DMS114 treated with DMSO at 0.1 percent for 48 hours (cell line): Measurements from ENCODE around the gene CEP128.
"Not testable (repeated sequence)": the region's sequence is repeated elsewhere in the genome, so short reads cannot be mapped to it uniquely, and the experiment has no call there.

Experiments
- DNase-seq: peaks from one replicate; lab custom pipeline; 2025; ENCODE audit not compliant: unreplicated experiment; lab: John Stamatoyannopoulos, UW

Gene CEP128

GRCh38 chr14:80954687-80955299, 13.3 kb upstream of the CEP128 start:
- DNase-seq: peak; percentile 30

- DNase-seq: not testable (repeated sequence)
Measured at GRCh38 chr14:80953211-80953610, 11.7 kb upstream of the CEP128 start.

GRCh38 chr14:80951491-80951890, 10.0 kb upstream of the CEP128 start:
- DNase-seq: no peak

GRCh38 chr14:80948291-80948690, 6.8 kb upstream of the CEP128 start:
- no peak for DNase-seq

- DNase-seq: no peak
Measured at GRCh38 chr14:80946797-80947196, 5.3 kb upstream of the CEP128 start.

- no peak for DNase-seq
Measured at GRCh38 chr14:80946187-80946586, 4.6 kb upstream of the CEP128 start.

- DNase-seq: no peak
Measured at GRCh38 chr14:80944861-80945617, 3.5 kb upstream of the CEP128 start.

GRCh38 chr14:80942191-80942600, 658 bp upstream of the CEP128 start:
- no peak for DNase-seq

- no peak for DNase-seq
Measured at GRCh38 chr14:80940146-80940545, 1.4 kb downstream of the CEP128 start.

GRCh38 chr14:80933686-80934085, 7.9 kb downstream of the CEP128 start:
- DNase-seq: no peak

GRCh38 chr14:80933282-80933681, 8.3 kb downstream of the CEP128 start:
- no peak for DNase-seq

- no peak for DNase-seq
Measured at GRCh38 chr14:80930836-80931389, 10.6 kb downstream of the CEP128 start.

GRCh38 chr14:80930095-80930494, 11.4 kb downstream of the CEP128 start:
- no peak for DNase-seq

- no peak for DNase-seq
Measured at GRCh38 chr14:80927083-80927989, 14.2 kb downstream of the CEP128 start.

GRCh38 chr14:80926397-80927082, 15.0 kb downstream of the CEP128 start:
- no peak for DNase-seq

- no peak for DNase-seq
Measured at GRCh38 chr14:80924365-80925103, 17.0 kb downstream of the CEP128 start.

- no peak for DNase-seq
Measured at GRCh38 chr14:80923368-80923767, 18.2 kb downstream of the CEP128 start.

GRCh38 chr14:80919622-80920021, 21.9 kb downstream of the CEP128 start:
- DNase-seq: no peak

GRCh38 chr14:80912013-80912412, 29.5 kb downstream of the CEP128 start:
- not testable (repeated sequence) for DNase-seq

- no peak for DNase-seq
Measured at GRCh38 chr14:80906946-80907345, 34.6 kb downstream of the CEP128 start.
